Gastroesophageal sphincter (tissue), 3 donors: ENCODE data around the gene DNMT1.

Experiments used
- EP300 ChIP-seq: sonication (generic); formaldehyde crosslinking; IDR thresholded peaks from one replicate; pipeline ENCODE4 v1.6.1; 2017; ENCODE audit warnings: antibody characterized with exemption, mild to moderate bottlenecking
- POLR2A ChIP-seq, 2 donors: fragments of 450-650 bp; IDR thresholded peaks; one replicate each; pipeline ENCODE4 v1.6.1; 2017; ENCODE audit warnings: antibody characterized with exemption in 2 of 2, mild to moderate bottlenecking in 2 of 2, moderate library complexity in 1 of 2
- TF ChIP-seq, protein P1 (sequence below), 4 experiments: fragments of 200-600 bp in 2 of 4; fragments of 450-650 bp in 2 of 4; sonication (generic) in 1 of 4; IDR thresholded peaks; one replicate each; pipeline ENCODE4 v1.5.1; 2017 to 2019; ENCODE audit warnings: antibody characterized with exemption in 4 of 4, mild to moderate bottlenecking in 2 of 4, moderate library complexity in 2 of 4

DNA sequence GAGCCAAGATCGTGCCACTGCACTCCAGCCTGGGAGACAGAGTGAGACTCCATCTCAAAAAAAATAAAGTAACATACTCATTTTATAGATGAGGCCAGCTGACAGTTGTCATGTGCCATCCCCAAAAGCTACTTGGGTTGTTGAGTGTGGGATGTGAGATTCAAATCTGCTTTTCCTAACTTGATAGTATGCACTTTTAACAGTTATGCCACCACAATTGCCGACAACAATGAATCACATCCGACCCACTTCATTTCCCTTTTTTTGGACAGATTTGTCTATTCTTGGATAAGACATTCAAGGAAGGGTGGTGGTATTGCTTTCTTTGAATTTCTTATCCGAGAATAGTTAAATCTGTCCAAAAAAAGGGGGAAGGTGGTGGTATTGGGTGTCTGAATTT lies 16.3 kb upstream of the DNMT1 start:
- TF ChIP-seq, protein P1, sequence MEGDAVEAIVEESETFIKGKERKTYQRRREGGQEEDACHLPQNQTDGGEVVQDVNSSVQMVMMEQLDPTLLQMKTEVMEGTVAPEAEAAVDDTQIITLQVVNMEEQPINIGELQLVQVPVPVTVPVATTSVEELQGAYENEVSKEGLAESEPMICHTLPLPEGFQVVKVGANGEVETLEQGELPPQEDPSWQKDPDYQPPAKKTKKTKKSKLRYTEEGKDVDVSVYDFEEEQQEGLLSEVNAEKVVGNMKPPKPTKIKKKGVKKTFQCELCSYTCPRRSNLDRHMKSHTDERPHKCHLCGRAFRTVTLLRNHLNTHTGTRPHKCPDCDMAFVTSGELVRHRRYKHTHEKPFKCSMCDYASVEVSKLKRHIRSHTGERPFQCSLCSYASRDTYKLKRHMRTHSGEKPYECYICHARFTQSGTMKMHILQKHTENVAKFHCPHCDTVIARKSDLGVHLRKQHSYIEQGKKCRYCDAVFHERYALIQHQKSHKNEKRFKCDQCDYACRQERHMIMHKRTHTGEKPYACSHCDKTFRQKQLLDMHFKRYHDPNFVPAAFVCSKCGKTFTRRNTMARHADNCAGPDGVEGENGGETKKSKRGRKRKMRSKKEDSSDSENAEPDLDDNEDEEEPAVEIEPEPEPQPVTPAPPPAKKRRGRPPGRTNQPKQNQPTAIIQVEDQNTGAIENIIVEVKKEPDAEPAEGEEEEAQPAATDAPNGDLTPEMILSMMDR (IDR thresholded peaks at IDR 0.05), result no peak
- TF ChIP-seq POLR2A (IDR thresholded peaks at IDR 0.05) (no peak), EP300 (no peak)
